NB4 (cell line): ENCODE results near the gene MAD1L1.

Experiments
- CTCF ChIP-seq: IDR thresholded peaks from one replicate; pipeline ENCODE4 v1.5.1; 2012; ENCODE audit warnings: low read depth, low read length
- POLR2A ChIP-seq: IDR thresholded peaks from 2 replicates; pipeline ENCODE4 v1.6.1; 2011; ENCODE audit warnings: mild to moderate bottlenecking; ENCODE audit not compliant: insufficient read length; ENCODE audit errors: extremely low read depth

GRCh38 chr7:2098056-2098455 is 134.7 kb downstream of the MAD1L1 start:
- TF ChIP-seq CTCF (no peak), POLR2A (no peak)
